LNCaP clone FGC (cell line): ENCODE measurements around the gene PRSS35.
"Not testable (repeated sequence)": the region's sequence is repeated elsewhere in the genome, so short reads cannot be mapped to it uniquely, and the experiment has no call there.

Source experiments
- DNase-seq: peaks from one replicate; pipeline ENCODE4 v3.0.0-alpha.2; 2011; ENCODE audit warnings: low read depth
- H3K4me3 ChIP-seq: 2 replicates; pipeline ENCODE4 v1.5.1; 2011; ENCODE audit warnings: mild to moderate bottlenecking, low read depth, low read length, control low read depth
- TF ChIP-seq, protein P1 (sequence below): IDR thresholded peaks from 2 replicates; pipeline ENCODE4 v1.5.1; 2012; ENCODE audit warnings: mild to moderate bottlenecking; ENCODE audit not compliant: control insufficient read depth, insufficient read depth; ENCODE audit errors: extremely low read depth

The PRSS35 gene

DNA sequence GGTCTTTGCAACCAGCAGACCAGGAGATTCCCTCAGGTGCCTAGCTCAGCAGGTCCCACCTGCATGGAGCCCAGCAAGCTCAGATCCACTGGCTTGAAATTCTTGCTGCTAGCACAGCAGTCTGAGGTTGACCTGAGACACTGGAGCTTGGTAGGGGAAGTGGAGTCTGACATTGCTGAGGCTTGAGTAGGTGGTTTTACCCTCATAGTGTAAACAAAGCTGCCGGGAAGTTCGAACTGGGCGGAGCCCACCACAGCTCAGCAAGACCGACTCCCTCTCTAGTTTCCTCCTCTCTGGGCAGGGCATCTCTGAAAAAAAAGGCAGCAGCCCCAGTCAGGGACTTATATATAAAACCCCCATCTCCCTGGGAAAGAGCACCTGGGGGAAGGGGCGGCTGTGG, 34.3 kb downstream of the PRSS35 start:
- no peak for DNase-seq
- TF ChIP-seq, protein P1, sequence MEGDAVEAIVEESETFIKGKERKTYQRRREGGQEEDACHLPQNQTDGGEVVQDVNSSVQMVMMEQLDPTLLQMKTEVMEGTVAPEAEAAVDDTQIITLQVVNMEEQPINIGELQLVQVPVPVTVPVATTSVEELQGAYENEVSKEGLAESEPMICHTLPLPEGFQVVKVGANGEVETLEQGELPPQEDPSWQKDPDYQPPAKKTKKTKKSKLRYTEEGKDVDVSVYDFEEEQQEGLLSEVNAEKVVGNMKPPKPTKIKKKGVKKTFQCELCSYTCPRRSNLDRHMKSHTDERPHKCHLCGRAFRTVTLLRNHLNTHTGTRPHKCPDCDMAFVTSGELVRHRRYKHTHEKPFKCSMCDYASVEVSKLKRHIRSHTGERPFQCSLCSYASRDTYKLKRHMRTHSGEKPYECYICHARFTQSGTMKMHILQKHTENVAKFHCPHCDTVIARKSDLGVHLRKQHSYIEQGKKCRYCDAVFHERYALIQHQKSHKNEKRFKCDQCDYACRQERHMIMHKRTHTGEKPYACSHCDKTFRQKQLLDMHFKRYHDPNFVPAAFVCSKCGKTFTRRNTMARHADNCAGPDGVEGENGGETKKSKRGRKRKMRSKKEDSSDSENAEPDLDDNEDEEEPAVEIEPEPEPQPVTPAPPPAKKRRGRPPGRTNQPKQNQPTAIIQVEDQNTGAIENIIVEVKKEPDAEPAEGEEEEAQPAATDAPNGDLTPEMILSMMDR = no peak
- H3K4me3 ChIP-seq = no peak overlapping the region

DNA sequence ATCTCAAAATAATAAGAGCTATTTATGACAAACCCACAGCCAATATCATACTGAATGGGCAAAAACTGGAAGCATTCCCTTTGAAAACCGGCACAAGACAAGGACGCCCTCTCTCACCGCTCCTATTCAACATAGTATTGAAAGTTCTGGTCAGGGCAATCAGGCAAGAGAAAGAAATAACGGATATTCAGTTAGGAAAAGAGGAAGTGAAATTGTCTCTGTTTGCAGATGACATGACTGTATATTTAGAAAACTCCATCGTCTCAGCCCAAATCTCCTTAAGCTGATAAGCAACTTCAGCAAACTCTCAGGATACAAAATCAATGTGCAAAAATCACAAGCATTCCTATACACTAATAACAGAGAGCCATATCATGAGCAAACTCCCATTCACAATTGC, 38.1 kb downstream of the PRSS35 start:
- not testable (repeated sequence) for H3K4me3 ChIP-seq, DNase-seq

DNA sequence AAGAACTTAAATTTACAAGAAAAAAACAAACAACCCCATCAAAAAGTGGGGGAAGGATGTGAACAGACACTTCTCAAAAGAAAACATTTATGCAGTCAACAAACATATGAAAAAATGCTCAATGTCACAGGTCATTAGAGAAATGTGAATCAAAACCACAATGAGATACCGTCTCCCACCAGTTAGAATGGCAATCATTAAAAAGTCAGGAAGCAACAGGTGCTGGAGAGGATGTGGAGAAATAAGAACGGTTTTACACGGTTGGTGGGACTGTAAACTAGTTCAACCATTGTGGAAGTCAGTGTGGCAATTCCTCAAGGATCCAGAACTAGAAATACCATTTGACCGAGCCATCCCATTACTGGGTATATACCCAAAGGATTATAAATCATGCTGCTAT, 39.4 kb downstream of the PRSS35 start:
- H3K4me3 ChIP-seq, DNase-seq: not testable (repeated sequence)

DNA sequence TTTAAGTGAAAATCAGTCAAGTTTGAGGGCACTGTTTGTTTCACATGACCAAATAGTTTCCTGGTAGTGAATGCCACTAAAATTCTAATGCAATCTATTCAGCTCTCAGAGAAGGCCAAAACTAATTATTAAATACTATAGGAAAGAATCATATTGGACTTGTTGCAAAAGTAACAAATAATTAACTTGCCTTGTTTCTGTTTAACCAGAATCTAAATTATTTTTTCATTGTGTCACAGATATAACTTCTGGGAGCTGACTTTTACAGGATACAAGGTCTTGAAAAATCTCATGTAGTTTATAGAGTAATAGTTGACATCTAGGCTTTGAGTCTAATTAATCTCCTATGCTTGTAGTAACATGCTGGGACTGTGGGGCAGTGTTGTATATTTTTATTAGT, 44.5 kb downstream of the PRSS35 start:
- TF ChIP-seq, protein P1 = no peak
- H3K4me3 ChIP-seq = no peak overlapping the region
- DNase-seq = no peak

DNA sequence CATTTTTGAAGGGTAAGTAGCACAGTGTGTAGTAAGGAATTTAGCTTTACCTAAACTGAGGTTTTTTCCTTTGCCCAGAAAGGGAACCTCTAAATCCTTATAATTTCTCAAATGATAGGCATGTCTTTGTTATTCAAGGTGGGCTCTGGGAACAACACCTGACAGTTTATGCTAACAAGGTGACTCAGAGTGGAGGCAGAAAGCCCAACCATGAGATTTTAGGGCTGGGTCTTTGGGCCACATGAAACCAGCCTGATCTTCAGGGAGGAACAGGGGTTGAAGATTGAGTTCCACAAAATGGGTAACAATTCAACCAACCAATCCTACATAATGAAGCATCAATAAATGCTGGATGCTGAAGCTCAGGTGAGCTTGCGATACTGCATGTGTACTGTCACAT, 46.6 kb downstream of the PRSS35 start:
- H3K4me3 ChIP-seq = no peak overlapping the region
- no peak for DNase-seq
- TF ChIP-seq, protein P1 = no peak

DNA sequence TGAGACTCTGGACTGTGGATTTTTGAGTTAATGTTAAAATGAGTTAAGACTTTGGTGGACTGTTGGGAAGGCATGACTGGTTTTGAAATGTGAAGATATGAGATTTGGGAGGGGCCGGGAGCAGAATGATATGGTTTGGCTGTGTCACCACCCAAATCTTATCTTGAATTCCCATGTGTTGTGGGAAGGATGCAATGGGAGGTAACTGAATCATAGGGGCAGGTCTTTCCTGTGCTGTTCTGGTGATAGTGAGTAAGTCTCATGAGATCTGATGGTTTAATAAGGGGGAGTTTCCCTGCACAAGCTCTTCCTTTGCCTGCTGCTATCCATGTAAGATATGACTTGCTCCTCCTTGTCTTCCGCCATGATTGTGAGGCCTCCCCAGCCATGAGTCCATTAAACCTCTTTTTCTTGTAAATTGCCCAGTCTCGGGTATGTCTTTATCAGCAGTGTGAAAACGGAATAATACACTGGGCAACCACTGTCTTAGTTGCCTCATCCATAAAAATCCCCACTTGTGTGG, 59.4 kb downstream of the PRSS35 start:
- not testable (repeated sequence) for DNase-seq, H3K4me3 ChIP-seq

DNA sequence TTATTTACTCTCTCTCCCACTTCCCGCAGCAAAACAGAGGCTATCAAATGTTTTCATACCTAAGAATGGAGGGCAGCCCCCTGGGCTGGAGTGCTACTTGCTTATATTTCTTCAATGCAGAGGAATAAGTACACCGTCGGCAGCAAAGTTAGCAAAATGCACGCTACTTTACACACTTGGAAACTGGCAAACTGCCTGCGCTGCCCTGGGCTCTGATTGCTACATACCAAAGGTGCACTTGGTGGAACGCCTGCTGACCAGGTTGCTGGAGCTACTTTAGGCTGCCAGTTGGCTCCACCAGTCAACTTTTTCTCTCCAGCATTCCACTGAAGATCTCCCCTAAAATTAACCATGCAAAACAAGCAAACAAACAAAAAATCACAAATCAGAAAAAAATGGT, 62.4 kb downstream of the PRSS35 start:
- TF ChIP-seq, protein P1 = no peak
- H3K4me3 ChIP-seq = no peak overlapping the region
- no peak for DNase-seq
